SK-MEL-5 (cell line): Measurements from ENCODE around the gene ZNF41. TPM values are rescaled to one million over a fixed set of nuclear protein-coding genes. Genes with fewer than 3 reads are reported as not detected.

Source experiments
- DNase-seq: peaks from one replicate; pipeline ENCODE4 v3.0.0-alpha.2; 2016; ENCODE audit warnings: low read depth, low spot score
- in situ Hi-C: cut with HindIII; loops from 2 replicates; pipeline ENCODE4 v1.10.0; 2016; ENCODE audit warnings: low sequenced_read_pairs, high pct_unique_total_duplicates, low pct_unique_long_range_greater_than_20kb
- total RNA-seq: library from RNA; depleted of rRNA; stranded (reverse); fragments of >200 nt; shearing (Covaris generic); gene quantifications from 2 replicates; pipeline ENCODE4 v1.2.3, GENCODE V29; 2014; rRNA removed

ZNF41 gene
- total RNA-seq, 1 experiment from 2014 or later: 4.5 TPM

DNA sequence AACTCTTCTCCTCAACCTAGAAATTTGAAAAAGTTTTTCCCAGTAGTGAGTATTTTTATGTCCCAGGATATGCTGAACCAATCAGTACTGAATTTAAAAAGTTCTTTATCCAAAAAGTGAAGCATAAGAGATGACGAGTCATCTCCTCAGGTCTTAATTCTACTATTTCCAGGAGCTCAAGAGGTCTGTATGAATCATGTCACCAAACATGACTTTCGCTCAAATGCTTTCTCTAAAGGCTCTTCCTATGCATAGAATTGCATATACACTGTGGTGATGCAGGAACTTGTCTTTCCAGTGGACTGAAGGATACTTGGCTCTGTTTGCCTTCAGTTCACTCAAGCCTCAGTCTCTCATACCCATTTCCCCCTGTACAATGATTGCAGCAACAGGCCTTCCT, 36.1 kb downstream of the ZNF41 start:
- in situ Hi-C loops: no loop called here
- no peak for DNase-seq

DNA sequence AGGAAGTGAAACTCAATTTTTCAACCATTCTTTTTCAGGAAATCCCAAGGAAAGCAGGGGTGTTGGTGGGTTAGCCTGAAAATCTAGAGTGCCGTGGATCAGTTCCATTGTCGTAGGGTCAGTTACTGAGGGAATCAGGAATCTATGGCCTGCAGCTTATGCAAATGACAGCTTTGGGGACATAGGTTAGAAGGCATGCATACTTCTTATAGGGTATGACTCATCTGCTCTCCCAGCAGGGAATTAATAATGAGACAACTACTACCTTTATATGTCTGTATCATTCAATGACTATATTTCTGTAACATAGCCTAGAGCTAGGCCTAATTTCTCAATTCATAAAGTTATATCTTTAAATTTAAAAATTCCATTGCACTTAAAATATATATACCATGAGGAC, 36.6 kb downstream of the ZNF41 start:
- in situ Hi-C loops: no loop called here
- no peak for DNase-seq

DNA sequence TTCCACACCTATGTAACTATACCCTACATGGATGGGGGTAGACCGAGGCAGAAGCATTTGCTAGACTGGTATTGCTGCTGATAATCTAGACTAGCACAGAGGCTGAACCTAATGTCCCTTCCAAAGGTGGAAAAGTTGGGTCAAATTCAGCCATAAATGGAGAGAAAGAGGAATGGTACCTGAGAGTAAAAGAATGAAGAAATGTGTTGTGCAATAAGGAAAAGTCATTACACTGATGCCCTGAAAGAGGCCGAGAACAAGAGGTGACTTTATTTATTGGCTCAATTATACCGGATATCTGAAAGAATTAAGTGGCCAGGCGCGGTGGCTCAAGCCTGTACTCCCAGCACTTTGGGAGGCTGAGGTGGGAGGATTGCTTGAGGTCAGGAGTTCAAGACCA, 52.1 kb downstream of the ZNF41 start:
- DNase-seq: no peak
- in situ Hi-C loops: no loop called here

DNA sequence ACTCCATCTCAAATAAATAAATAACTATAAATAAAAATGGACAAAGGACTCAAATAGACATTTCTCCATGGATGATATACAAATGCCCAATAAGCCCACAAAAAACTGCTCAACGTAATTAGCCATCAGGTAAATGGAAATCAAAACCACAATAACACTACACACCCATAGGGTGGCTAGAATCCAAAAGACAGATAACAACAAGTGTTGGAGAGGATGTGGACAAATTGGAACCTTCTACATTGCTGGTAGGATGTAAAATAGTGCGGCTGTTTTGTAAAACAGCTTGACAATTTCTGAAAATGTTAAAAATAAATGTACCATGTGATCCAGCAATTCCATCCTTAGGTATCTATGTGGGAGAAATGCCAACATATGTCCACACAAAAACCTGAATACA, 60.6 kb downstream of the ZNF41 start:
- in situ Hi-C loops: no loop called here
- DNase-seq: no peak

- in situ Hi-C loops: no loop called here
These were observed 62.1 kb downstream of the ZNF41 start for GRCh38 chrX:47420962-47421361.

DNA sequence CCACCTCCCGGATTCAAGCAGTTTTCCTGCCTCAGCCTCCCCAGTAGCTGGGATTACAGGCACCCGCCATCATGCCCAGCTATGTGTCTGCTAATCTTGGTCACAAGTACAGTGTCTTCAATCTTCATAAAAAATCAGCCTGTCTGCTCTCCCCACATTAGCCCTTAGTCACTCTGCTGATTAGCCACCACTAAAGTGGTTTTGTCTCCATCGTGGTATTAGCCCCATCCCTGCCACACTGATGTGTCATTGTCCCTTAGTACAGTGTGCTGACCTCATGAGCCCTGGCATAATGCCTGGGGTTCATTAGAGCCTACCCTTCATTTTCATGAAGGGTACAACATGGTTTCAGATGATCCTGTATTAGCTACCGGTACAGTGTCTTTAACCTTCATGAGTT, 62.8 kb downstream of the ZNF41 start:
- in situ Hi-C loops: no loop called here
- DNase-seq: no peak

More at GRCh38 chrX:47420962-47421361, 62.1 kb downstream of the ZNF41 start:
- DNase-seq: no peak

DNA sequence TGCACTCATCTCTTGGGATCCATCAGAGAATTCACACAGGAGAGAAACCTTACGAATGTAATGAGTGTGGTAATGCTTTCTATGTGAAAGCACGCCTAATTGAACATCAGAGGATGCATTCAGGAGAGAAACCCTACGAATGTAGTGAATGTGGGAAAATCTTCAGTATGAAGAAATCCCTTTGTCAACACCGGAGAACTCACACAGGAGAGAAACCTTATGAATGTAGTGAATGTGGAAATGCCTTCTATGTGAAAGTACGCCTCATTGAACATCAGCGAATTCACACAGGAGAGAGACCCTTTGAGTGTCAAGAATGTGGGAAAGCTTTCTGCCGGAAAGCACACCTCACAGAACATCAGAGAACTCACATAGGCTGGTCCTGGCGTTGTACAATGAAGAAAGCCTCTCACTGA, 69.8 kb downstream of the ZNF41 start:
- in situ Hi-C loops: no loop called here
- no peak for DNase-seq

Other genes starting within 250 kb of the ZNF41 start
- gene ZNF157, start 112.6 kb downstream of the ZNF41 start, total RNA-seq: 0.24 TPM in 1 of 2 replicates, not detected in the other
- 14.5 and 20.1 TPM in 2 replicates for gene ARAF, start 78.0 kb upstream of the ZNF41 start, total RNA-seq
- gene TIMP1, start 99.2 kb upstream of the ZNF41 start, total RNA-seq: 265 and 283 TPM in 2 replicates
- 0.05 TPM in 1 of 2 replicates, not detected in the other for gene SYN1, start 136.6 kb upstream of the ZNF41 start, total RNA-seq
- 0.95 TPM in 1 of 2 replicates, not detected in the other for gene CFP, start 146.7 kb upstream of the ZNF41 start, total RNA-seq
- gene ELK1, start 167.3 kb upstream of the ZNF41 start, total RNA-seq: 35.1 and 39.9 TPM in 2 replicates
- 143 and 164 TPM in 2 replicates for gene UXT, start 176.0 kb upstream of the ZNF41 start, total RNA-seq